Esophagus squamous epithelium (tissue), 4 donors: ENCODE measurements around the gene FAM114A1.

ENCODE experiments used
- POLR2A ChIP-seq, 4 donors: fragments of 450-650 bp; IDR thresholded peaks; one replicate each; pipeline ENCODE4 v1.6.1; 2017; ENCODE audit warnings: antibody characterized with exemption in 4 of 4, mild to moderate bottlenecking in 4 of 4, moderate library complexity in 3 of 4
- TF ChIP-seq, protein P1 (sequence below), 6 experiments: fragments of 450-650 bp in 4 of 6; fragments of 200-600 bp in 2 of 6; sonication (generic) in 2 of 6; IDR thresholded peaks; one replicate each; pipeline ENCODE4 v1.5.1; 2016 to 2019; ENCODE audit warnings: antibody characterized with exemption in 6 of 6, mild to moderate bottlenecking in 4 of 6, moderate library complexity in 4 of 6

DNA sequence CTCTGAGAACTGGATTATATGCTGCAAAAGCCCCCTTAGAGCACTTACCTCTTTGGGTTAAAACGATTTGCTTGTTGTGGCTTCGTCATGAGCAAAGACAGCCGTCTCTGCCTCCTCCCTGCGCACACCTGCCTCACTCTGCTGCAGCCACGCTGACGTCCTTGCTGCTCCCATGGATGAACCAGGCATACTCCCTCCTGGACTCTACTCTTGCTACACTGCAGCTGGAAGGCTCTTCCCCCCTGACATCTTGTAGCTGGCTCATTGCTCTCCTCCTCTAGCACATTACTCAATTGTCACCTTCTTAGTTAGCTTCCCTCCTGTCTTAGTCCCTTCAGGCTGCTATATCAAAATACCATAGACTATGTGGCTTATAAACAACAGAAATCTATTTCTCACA, 59.3 kb downstream of the FAM114A1 start:
- TF ChIP-seq, protein P1, sequence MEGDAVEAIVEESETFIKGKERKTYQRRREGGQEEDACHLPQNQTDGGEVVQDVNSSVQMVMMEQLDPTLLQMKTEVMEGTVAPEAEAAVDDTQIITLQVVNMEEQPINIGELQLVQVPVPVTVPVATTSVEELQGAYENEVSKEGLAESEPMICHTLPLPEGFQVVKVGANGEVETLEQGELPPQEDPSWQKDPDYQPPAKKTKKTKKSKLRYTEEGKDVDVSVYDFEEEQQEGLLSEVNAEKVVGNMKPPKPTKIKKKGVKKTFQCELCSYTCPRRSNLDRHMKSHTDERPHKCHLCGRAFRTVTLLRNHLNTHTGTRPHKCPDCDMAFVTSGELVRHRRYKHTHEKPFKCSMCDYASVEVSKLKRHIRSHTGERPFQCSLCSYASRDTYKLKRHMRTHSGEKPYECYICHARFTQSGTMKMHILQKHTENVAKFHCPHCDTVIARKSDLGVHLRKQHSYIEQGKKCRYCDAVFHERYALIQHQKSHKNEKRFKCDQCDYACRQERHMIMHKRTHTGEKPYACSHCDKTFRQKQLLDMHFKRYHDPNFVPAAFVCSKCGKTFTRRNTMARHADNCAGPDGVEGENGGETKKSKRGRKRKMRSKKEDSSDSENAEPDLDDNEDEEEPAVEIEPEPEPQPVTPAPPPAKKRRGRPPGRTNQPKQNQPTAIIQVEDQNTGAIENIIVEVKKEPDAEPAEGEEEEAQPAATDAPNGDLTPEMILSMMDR (IDR thresholded peaks at IDR 0.05), result no peak
- TF ChIP-seq POLR2A (IDR thresholded peaks at IDR 0.05), result no peak
